Stomach (tissue), 9 donors: Measurements from ENCODE around the gene PEAK3. TPM values are rescaled to one million over a fixed set of nuclear protein-coding genes. Genes with fewer than 3 reads are reported as not detected.

Experiments
- DNase-seq, 2 donors: peaks; one replicate each; pipeline versions ENCODE4 v3.0.0 to v3.0.0-alpha.2; 2013 to 2019
- H3K27ac ChIP-seq, 5 donors: fragments of 200-600 bp in 4 of 5; sonication (generic) in 4 of 5; one replicate each; pipeline ENCODE4 v1.5.1; 2013 to 2019; ENCODE audit warnings: mild to moderate bottlenecking in 1 of 5, moderate library complexity in 1 of 5
- H3K27me3 ChIP-seq, 3 donors: fragments of 200-600 bp; sonication (generic); one replicate each; pipeline ENCODE4 v1.5.1; 2017 to 2019; ENCODE audit warnings: mixed run types in 1 of 3
- H3K36me3 ChIP-seq, 4 donors: fragments of 200-600 bp; sonication (generic); 1 replicate in 3 of 4; 2 replicates in 1 of 4; pipeline ENCODE4 v1.5.1; 2016 to 2019
- H3K4me1 ChIP-seq, 4 donors: fragments of 200-600 bp; sonication (generic); one replicate each; pipeline ENCODE4 v1.5.1; 2016 to 2019
- H3K4me3 ChIP-seq, 4 donors: fragments of 200-600 bp; sonication (generic) in 3 of 4; one replicate each; pipeline ENCODE4 v1.5.1; 2016 to 2019; ENCODE audit warnings: mild to moderate bottlenecking in 1 of 4
- H3K9me3 ChIP-seq, 4 donors: fragments of 200-600 bp; sonication (generic); one replicate each; pipeline ENCODE4 v1.5.1; 2016 to 2019
- CTCF ChIP-seq, 7 experiments: fragments of 450-650 bp in 4 of 7; fragments of 200-600 bp in 3 of 7; sonication (generic) in 3 of 7; IDR thresholded peaks; one replicate each; pipeline ENCODE4 v1.5.1; 2016 to 2019; ENCODE audit warnings: antibody characterized with exemption in 7 of 7, control low read depth in 2 of 7, mild to moderate bottlenecking in 1 of 7
- EP300 ChIP-seq: sonication (generic); formaldehyde crosslinking; IDR thresholded peaks from one replicate; pipeline ENCODE4 v1.6.1; 2017; ENCODE audit warnings: antibody characterized with exemption
- POLR2A ChIP-seq, 4 donors: fragments of 450-650 bp; IDR thresholded peaks; one replicate each; pipeline ENCODE4 v1.6.1; 2016; ENCODE audit warnings: antibody characterized with exemption in 4 of 4, control low read depth in 2 of 4, mild to moderate bottlenecking in 1 of 4, moderate library complexity in 1 of 4
- POLR2AphosphoS5 ChIP-seq, 3 donors: sonication (generic); formaldehyde crosslinking; IDR thresholded peaks; one replicate each; pipeline ENCODE4 v1.6.1; 2016; ENCODE audit warnings: antibody characterized with exemption in 3 of 3
- WGBS, 5 donors: extraction: QIAGEN DNeasy Blood & Tissue Kit in 3 of 5; methylation state at CpG; one replicate each; pipeline versions ENCODE4 v1.1.5 to v1.1.7; 2013 to 2018; 5-methylcytosine and 5-hydroxymethylcytosine counted together
- intact Hi-C: fragments of 100-400 bp; cut with DNase I; formaldehyde crosslinking; loops from one replicate; pipeline ENCODE4 v1.15.1; 2023; ENCODE audit warnings: low total_unique reads
- polyA plus RNA-seq, 3 donors: library from polyadenylated mRNA; stranded (reverse); fragments of 200-250 nt; gene quantifications; one replicate each; pipeline ENCODE4 v1.2.3, GENCODE V29; 2013
- total RNA-seq, 5 donors: library from RNA; depleted of rRNA; stranded (reverse); fragments of >200 nt; gene quantifications; one replicate each; pipeline versions ENCODE4 v1.1.0 to v1.2.3, GENCODE V29; 2014 to 2016
- donor health status: healthy with polysubstance abuse.
- donor health status: Bipolar disorder and iron deficiency.
- donor health status: healthy.

The PEAK3 gene
- total and polyA plus RNA-seq, 8 donors: 0.15 to 1.4 (median 0.59) TPM; not detected in 4

DNA sequence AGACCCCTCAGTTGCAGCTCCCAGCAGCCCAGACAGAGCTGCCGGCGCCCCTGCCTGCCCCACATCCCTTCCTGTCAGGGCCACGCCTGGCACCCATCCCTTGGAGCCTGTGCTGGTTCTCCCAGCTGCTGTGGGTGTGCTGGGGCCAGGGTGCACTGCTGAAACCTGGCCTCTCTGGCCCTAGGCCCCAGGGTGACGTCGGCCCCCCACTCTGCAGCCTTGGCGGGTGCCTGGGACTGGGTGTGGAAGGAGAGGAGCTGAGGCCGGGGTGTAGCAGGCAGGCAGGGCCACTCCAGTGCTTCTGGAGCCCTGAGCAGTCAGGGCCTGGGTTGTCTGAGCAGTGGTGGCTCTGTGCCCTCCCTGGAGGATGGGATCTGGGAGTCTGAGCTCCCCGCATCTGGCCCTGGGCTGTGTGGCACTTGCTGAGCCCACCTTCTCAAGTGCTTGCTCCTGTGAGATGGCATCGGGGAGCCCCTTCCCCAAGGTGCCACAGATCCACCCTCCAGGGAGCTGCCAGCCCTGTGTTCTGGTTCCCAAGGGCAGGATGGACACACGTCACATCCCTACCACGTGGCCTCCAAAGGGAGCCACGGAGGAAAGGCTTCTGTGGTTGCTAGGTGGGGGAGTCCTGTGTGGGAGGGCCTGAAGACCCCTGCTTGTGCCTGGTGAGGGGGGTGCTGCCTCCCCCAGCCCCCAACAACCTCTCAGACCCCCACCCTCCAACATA lies 51.0 kb downstream of the PEAK3 start:
- no peak for DNase-seq
- peak overlapping the region in 3 of 5 donors; percentile 1 to 38 (median 18) for H3K27ac ChIP-seq
- peaks cover 46 to 85% (median 83%) of the 10 kb centered on the region in 4 donors for H3K36me3 ChIP-seq
- peaks cover 17 to 60% (median 38%) of the 10 kb centered on the region in 4 donors for H3K4me1 ChIP-seq
- WGBS, 5 donors: 65 to 78% (median 69%) methylated on average over 8 to 12 of the region's 12 CpGs
- intact Hi-C loops: loop anchor here (5.0 to 10.0 kb wide), 4 partner anchors 41 to 94 kb away; partner anchors contain the start of genes LSM7 and SPPL2B
- no peaks in the 10 kb centered on the region for H3K9me3 ChIP-seq
- H3K4me3 ChIP-seq: no peak overlapping the region
- TF ChIP-seq POLR2A (IDR thresholded peaks at IDR 0.05) (no peak), EP300 (no peak), CTCF (IDR thresholded peaks at IDR 0.05) (no peak), POLR2AphosphoS5 (IDR thresholded peaks at IDR 0.05) (no peak)
- H3K27me3 ChIP-seq: no peaks in the 10 kb centered on the region

DNA sequence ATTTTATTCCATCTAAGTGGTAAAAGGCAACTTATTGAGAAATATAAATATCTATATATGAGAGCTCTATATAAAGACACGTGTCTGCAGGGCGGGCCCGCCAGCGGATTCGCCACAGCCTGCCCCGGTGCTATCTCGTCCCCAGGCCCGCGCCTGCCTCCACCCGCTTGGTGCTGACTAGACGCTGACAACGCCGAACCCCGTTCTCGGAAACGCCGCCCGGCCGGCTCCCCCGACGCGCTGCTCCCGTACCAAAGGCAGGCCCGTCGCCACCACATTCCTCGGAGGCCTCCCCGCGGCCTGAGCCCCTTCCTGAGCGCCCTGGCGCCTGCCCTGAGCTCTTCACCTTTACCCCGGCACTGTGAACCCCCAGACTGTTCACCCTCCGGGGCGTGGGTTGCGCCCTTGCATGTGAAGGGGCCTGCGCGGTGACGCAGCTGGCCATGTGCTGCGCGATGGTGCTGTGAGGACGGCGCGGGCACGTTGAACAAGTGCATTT lies 51.9 kb downstream of the PEAK3 start:
- Histone ChIP-seq H3K27me3 (no peaks in the 10 kb centered on the region), H3K4me3 (no peak overlapping the region), H3K9me3 (no peaks in the 10 kb centered on the region), H3K27ac (no peak overlapping the region), H3K4me1 (peaks cover 13 to 56% (median 33%) of the 10 kb centered on the region in 4 donors), H3K36me3 (peaks cover 55 to 94% (median 91%) of the 10 kb centered on the region in 4 donors)
- intact Hi-C loops: loop anchor here (5.0 to 10.0 kb wide), 4 partner anchors 42 to 95 kb away; partner anchors contain the start of genes LSM7 and SPPL2B
- TF ChIP-seq POLR2A (IDR thresholded peaks at IDR 0.05): no peak
- no peak for TF ChIP-seq POLR2AphosphoS5 (IDR thresholded peaks at IDR 0.05)
- no peak for TF ChIP-seq EP300
- no peak for TF ChIP-seq CTCF (IDR thresholded peaks at IDR 0.05)
- no peak for DNase-seq
- 91 to 94% (median 92%) methylated on average over 42 to 43 of the region's 43 CpGs for WGBS, 5 donors

DNA sequence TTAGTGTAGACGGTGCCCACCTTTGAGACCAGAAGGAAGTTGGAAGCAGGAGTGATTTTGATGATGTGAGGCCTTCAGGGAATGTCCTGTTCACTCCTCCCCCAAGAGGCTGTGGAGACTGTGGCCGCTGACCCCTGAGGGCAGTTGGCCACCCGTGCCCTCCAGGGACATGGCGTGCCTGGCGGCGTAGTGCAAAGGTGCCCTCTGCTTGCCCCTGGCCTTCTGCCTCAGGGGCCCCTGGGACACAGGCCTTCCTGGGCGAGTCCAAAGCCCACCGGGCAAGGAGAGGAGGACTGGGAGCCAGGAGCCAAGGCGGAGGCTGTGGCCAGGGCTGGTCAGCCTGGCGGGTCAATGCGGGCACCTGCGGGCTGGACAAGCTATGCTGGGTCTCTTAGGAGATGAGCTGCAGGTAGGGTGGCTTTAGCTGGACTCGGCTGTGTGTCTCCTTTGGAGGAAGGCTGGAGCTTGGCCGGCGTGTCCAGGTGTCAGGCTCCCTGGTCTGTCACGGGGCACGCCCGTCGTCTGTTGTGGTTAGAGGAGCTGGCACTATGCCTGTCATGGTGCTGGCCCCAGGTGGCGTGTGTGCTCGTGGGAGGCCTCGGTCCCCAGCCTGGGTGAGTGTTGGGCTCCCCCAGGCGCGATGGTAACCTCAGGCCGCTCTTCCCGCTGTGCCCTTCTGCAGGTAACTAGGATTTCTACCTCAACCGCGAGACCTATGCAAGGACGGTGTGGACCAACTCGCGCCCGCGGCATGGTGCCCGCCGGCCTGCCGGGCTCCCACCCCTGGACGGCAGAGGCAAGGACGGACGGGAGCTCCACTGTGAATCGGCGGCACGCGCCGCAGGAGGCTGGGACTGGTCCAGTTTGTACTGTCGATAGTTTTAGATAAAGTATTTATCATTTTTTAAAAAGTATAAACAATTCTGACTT lies 52.6 kb downstream of the PEAK3 start:
- Histone ChIP-seq H3K4me1 (peaks cover 6 to 48% (median 26%) of the 10 kb centered on the region in 4 donors), H3K4me3 (no peak overlapping the region), H3K27me3 (no peaks in the 10 kb centered on the region), H3K27ac (peak overlapping the region in 1 of 5 donors; percentile 10), H3K36me3 (peaks cover 62 to 100% (median 98%) of the 10 kb centered on the region in 4 donors), H3K9me3 (no peaks in the 10 kb centered on the region)
- peak in 1 of 2 donors; percentile 51 for DNase-seq
- intact Hi-C loops: loop anchor here (5.0 to 10.0 kb wide), 4 partner anchors 43 to 95 kb away; partner anchors contain the start of genes LSM7 and SPPL2B
- 80 to 84% (median 81%) methylated on average over 37 to 45 of the region's 45 CpGs for WGBS, 5 donors
- TF ChIP-seq CTCF (IDR thresholded peaks at IDR 0.05) (no peak), EP300 (no peak), POLR2AphosphoS5 (IDR thresholded peaks at IDR 0.05) (no peak), POLR2A (IDR thresholded peaks at IDR 0.05) (no peak)
